Central memory CD8-positive, alpha-beta T cell (primary cell): ENCODE measurements around the gene ACTRT2.

Experiments used
- ATAC-seq: fragments of 150-1000 bp; cut with Tn5 transposase; replicated peaks from 2 replicates; pipeline ENCODE4 v1.10.0; 2022; ENCODE audit warnings: mild to moderate bottlenecking, moderate FRiP score, moderate number of reproducible peaks; ENCODE audit not compliant: poor library complexity, severe bottlenecking; ENCODE audit errors: extremely low read depth
- DNase-seq, 2 donors: peaks; one replicate each; pipeline ENCODE4 v3.0.0; 2021; ENCODE audit warnings: low spot score in 2 of 2
- H3K27ac Mint-ChIP-seq: one replicate; pipeline ENCODE4 v1.8.0; 2022; ENCODE audit warnings: low read depth, mild to moderate bottlenecking, moderate library complexity, mixed read lengths
- H3K27me3 Mint-ChIP-seq: one replicate; pipeline ENCODE4 v1.8.0; 2022; ENCODE audit warnings: mixed read lengths
- H3K36me3 Mint-ChIP-seq: one replicate; pipeline ENCODE4 v1.8.0; 2022; ENCODE audit warnings: mild to moderate bottlenecking, moderate library complexity, mixed read lengths; ENCODE audit not compliant: insufficient read depth
- H3K4me1 Mint-ChIP-seq: one replicate; pipeline ENCODE4 v1.8.0; 2022; ENCODE audit warnings: mixed read lengths
- H3K4me3 Mint-ChIP-seq: one replicate; pipeline ENCODE4 v1.8.0; 2022; ENCODE audit warnings: mild to moderate bottlenecking, moderate library complexity, mixed read lengths
- H3K9me3 Mint-ChIP-seq: one replicate; pipeline ENCODE4 v1.8.0; 2022; ENCODE audit warnings: mixed read lengths

The ACTRT2 gene

DNA sequence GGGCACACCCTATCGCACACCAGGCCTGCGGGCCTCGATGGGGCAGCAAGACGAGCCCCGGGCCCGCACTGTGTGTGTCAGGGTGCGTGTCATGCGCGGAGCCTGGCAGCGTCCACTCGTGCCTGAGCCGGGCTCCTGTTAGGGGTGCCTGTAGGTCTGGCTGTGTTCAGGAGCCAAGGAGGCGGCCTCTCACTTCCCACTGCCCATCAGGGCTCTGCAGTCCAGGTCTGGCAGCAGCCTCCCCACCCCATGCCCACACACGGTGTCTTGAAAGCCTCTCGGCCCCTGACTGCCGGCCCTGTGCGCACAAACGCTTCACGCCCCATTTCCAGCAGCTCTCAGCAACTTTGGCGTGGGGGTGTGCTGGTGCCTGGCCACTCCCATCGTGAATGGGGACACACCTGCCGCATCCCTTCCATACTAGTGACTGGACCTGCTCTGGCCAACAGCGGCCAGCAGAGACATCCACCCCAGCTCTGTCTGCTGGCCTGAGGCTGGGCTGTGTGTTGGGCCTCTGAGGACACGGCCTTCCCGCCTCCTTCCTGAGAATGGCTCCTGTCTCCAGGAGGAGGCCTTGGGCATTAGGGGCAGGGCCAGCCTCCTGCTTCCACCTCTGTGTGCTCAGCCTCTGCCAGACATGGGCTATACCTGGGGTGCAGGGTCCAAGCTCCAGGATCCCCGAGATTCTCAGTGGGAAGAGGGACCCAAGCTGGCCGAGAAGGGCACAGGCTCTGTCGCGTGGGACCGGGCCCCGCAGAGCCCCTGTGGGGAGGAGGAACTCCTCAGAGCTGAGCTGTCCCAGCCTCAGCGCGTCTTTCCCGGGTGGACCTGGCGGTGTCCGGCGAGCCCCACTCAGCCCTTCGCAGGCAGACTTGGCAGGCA lies 41.8 kb upstream of the ACTRT2 start:
- DNase-seq (no peak), ATAC-seq (no peak)
- no peaks in the 10 kb centered on the region for H3K4me1 Mint-ChIP-seq
- H3K4me3 Mint-ChIP-seq = no peak overlapping the region
- no peak overlapping the region for H3K27ac Mint-ChIP-seq
- no peaks in the 10 kb centered on the region for H3K9me3 Mint-ChIP-seq
- no peaks in the 10 kb centered on the region for H3K36me3 Mint-ChIP-seq
- H3K27me3 Mint-ChIP-seq = no peaks in the 10 kb centered on the region

DNA sequence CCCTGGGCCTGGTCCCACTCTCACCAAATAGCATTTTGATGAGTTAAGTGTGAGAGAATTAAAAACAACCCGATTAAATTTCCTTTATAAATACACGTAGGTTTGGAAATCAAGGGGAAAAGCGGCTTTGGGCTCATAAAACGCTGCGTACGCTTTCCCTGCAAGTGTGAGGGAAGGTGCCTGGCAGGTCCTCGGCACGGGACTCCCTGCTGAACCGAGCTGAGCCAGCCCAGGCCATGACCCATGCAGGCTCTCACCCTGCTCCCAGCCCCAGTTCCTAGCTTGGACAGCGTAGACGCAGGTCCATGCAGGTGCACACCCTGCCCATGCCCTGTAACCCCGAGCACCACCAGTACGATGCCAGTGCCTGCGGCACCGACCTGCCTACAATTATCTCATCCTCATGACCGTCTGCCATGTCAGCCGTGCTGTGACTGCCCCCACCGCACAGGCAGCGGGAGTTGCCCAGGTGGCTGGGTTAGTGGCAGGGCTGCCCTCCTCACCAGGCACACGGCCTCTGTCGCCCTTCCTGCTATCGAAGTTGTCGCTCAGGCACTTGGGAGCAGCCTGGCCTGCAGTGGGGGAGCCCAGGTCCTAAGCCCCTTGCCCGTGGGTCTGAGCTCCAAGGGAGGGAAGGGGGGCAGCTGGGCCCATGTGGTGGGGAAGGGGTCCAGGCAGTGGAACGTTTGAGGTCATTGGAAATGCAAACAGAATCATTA lies 41.0 kb upstream of the ACTRT2 start:
- ATAC-seq (no peak), DNase-seq (no peak)
- H3K27ac Mint-ChIP-seq = no peak overlapping the region
- no peaks in the 10 kb centered on the region for H3K27me3 Mint-ChIP-seq
- H3K4me3 Mint-ChIP-seq = no peak overlapping the region
- no peaks in the 10 kb centered on the region for H3K36me3 Mint-ChIP-seq
- no peaks in the 10 kb centered on the region for H3K4me1 Mint-ChIP-seq
- no peaks in the 10 kb centered on the region for H3K9me3 Mint-ChIP-seq

DNA sequence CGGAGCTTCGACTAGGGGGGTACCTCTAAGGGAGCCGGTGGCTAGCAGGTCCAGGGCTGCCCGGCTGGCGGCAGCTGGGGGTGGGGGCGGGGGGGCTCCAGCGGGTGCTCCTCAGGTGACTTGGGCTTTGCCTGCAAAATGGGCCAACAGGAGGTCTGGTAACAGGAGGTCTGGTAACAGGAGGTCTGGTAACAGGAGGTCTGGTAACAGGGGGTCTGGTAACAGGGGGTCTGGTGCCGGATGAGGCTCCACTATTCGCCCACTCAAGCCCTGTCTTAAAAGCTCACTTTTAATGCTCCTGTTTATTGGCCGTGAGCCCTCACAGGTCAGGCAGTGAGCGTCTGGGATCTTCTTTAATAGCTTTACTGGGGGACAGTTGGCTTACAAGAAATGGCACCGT lies 40.4 kb upstream of the ACTRT2 start:
- no peak for DNase-seq
- Mint-ChIP-seq H3K27me3 (no peaks in the 10 kb centered on the region), H3K27ac (no peak overlapping the region), H3K4me3 (no peak overlapping the region), H3K9me3 (no peaks in the 10 kb centered on the region), H3K4me1 (no peaks in the 10 kb centered on the region), H3K36me3 (no peaks in the 10 kb centered on the region)
- no peak for ATAC-seq

DNA sequence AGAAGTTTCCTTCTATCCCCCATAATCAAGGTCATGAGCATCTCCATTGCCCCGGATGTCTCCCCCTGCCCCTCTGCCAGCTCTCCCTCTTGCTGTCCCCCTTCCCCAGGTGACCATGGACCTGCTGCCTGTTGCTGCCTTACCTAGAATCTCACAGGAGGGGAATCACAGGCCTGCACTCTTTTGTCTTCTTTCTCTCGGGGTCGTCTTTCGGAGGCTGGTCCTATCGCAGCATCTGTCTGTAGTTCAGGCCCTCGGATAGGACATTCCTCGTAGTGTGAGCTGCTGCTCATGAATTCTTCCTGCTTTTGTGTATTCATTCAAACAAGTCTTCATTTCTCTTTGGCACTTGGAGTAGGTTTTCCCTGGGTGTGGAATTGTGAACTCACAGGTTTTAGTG lies 39.9 kb upstream of the ACTRT2 start:
- peaks cover 5% of the 10 kb centered on the region for H3K9me3 Mint-ChIP-seq
- no peak overlapping the region for H3K4me3 Mint-ChIP-seq
- H3K27ac Mint-ChIP-seq = no peak overlapping the region
- no peaks in the 10 kb centered on the region for H3K36me3 Mint-ChIP-seq
- ATAC-seq (no peak), DNase-seq (no peak)
- no peaks in the 10 kb centered on the region for H3K27me3 Mint-ChIP-seq
- H3K4me1 Mint-ChIP-seq = no peaks in the 10 kb centered on the region

- H3K27me3 Mint-ChIP-seq = no peaks in the 10 kb centered on the region
- H3K36me3 Mint-ChIP-seq = no peaks in the 10 kb centered on the region
- no peak overlapping the region for H3K4me3 Mint-ChIP-seq
- no peak for ATAC-seq
- H3K27ac Mint-ChIP-seq = no peak overlapping the region
- DNase-seq = no peak
- peaks cover 5% of the 10 kb centered on the region for H3K9me3 Mint-ChIP-seq
- H3K4me1 Mint-ChIP-seq = no peaks in the 10 kb centered on the region
Observed at GRCh38 chr1:2981981-2982614, 39.2 kb upstream of the ACTRT2 start.

DNA sequence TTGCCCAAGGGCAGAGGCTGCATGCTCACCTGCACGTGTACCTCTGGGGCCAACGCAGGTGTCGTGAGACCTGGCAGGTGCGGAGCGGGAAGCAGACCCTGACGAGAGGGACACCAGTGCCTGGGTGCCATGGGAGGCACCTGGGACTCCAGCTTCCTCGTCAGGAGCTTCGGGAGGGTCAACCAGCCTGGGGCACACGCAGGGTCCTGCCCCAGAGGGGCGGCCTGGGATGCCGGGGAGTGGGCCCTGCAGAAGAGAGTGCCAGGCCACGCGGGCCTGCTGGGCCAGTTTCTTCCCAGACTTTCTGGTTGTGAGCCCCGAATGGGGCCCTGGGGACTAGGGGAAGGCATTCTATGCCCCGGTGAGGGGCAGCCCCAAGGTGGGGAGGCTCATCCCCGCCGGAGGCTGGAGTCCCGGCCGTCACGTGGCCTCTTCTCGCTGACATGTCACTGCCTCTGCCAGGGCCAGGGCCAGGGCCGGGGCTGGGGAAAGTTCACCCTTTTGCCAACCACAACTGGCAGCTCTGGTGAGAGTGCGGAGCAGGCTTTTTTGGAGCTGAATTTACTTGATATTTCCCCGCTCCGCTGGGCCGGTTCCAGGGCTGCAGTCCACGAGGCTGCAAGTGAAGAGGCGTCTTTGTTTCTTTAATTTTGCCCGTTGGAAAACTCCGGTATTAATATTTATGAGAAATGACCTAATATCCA lies 38.5 kb upstream of the ACTRT2 start:
- Mint-ChIP-seq H3K36me3 (no peaks in the 10 kb centered on the region), H3K27me3 (no peaks in the 10 kb centered on the region), H3K9me3 (peaks cover 5% of the 10 kb centered on the region), H3K27ac (no peak overlapping the region), H3K4me1 (no peaks in the 10 kb centered on the region), H3K4me3 (no peak overlapping the region)
- ATAC-seq = no peak
- DNase-seq = no peak

GRCh38 chr1:2983319-2983705 lies 38.0 kb upstream of the ACTRT2 start:
- H3K4me3 Mint-ChIP-seq = no peak overlapping the region
- H3K9me3 Mint-ChIP-seq = peaks cover 5% of the 10 kb centered on the region
- no peaks in the 10 kb centered on the region for H3K36me3 Mint-ChIP-seq
- DNase-seq = no peak
- no peak overlapping the region for H3K27ac Mint-ChIP-seq
- ATAC-seq = no peak
- H3K27me3 Mint-ChIP-seq = no peaks in the 10 kb centered on the region
- no peaks in the 10 kb centered on the region for H3K4me1 Mint-ChIP-seq

GRCh38 chr1:2983706-2984398 lies 37.4 kb upstream of the ACTRT2 start:
- Mint-ChIP-seq H3K27ac (no peak overlapping the region), H3K27me3 (no peaks in the 10 kb centered on the region), H3K9me3 (peaks cover 5% of the 10 kb centered on the region), H3K4me1 (no peaks in the 10 kb centered on the region), H3K4me3 (no peak overlapping the region), H3K36me3 (no peaks in the 10 kb centered on the region)
- no peak for ATAC-seq
- DNase-seq = no peak

DNA sequence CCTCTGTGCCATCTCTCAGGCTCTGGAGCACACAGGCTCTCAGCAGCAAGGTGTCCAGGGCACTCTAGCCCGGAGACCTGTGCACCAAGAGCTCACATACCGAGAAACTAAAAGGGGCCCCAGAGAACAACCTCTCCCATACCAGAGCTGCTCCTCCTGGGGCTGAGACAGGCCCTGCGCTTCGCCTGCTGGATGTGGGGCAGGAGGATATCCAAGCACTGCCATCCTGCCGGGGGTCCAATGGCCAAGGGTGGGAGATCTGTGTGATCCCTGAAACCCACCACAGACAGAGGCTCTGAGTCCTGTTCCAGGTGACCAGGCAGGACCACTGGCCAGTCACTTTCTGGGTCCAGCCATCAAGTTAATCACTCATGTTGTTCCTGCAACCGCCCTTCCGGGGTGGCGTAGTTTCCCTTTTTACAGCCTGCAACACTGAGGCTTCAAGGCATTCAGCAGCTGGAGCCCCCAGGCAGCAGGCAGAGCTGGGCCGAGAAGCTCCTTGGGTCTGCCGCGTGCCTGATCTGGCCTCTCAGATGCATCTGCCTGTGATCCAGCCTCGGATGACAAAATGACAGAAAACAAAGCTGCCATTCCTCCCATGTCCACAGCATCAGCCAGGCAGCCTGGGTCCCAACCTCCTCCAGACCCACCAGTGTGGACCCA lies 36.7 kb upstream of the ACTRT2 start:
- Mint-ChIP-seq H3K27ac (no peak overlapping the region), H3K4me3 (no peak overlapping the region), H3K4me1 (no peaks in the 10 kb centered on the region), H3K27me3 (no peaks in the 10 kb centered on the region), H3K36me3 (no peaks in the 10 kb centered on the region), H3K9me3 (peaks cover 5% of the 10 kb centered on the region)
- ATAC-seq (no peak), DNase-seq (no peak)

GRCh38 chr1:2985067-2985561 lies 36.2 kb upstream of the ACTRT2 start:
- DNase-seq (no peak), ATAC-seq (no peak)
- Mint-ChIP-seq H3K4me3 (no peak overlapping the region), H3K9me3 (peaks cover 5% of the 10 kb centered on the region), H3K4me1 (no peaks in the 10 kb centered on the region), H3K36me3 (no peaks in the 10 kb centered on the region), H3K27ac (no peak overlapping the region), H3K27me3 (no peaks in the 10 kb centered on the region)

DNA sequence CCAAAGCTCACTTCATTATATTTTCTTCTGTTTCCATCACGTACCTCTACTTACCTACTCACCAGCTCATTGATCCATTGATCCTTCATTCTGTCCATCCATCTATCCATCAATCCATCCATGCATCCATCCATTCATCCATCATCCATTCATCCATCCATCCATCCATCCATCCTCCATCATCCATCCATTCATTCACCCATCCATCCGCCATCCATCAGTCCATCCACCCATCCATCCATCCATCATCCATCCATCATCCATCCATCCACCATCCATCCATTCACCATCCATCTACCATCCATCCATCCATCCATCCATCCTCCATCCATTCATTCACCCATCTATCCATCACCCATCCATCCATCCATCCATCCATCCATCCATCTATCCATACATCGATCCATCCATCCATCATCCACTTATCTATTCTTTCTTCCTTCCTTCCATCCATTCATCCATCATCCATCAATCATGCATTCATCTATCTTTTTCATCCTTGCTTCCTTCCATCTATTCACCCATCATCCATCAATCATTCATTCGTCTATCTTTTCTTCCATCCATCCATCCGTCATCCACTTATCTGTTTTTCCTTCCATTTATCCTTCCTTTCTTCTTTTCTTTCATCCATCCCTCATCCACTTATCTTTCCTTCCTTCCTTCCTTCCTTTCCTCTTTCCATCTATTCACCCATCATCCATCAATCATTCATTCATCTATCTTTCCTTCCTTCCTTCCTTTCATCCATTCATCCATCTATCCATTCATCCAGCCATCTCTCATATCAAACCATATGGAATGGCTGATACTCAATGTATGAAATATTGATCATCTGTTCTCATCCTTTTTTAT lies 35.3 kb upstream of the ACTRT2 start:
- no peak overlapping the region for H3K27ac Mint-ChIP-seq
- ATAC-seq (no peak), DNase-seq (no peak)
- no peaks in the 10 kb centered on the region for H3K27me3 Mint-ChIP-seq
- peaks cover 5% of the 10 kb centered on the region for H3K9me3 Mint-ChIP-seq
- H3K36me3 Mint-ChIP-seq = no peaks in the 10 kb centered on the region
- H3K4me3 Mint-ChIP-seq = no peak overlapping the region
- no peaks in the 10 kb centered on the region for H3K4me1 Mint-ChIP-seq
